ENCODE measurements around the gene FIGNL2.

DNA sequence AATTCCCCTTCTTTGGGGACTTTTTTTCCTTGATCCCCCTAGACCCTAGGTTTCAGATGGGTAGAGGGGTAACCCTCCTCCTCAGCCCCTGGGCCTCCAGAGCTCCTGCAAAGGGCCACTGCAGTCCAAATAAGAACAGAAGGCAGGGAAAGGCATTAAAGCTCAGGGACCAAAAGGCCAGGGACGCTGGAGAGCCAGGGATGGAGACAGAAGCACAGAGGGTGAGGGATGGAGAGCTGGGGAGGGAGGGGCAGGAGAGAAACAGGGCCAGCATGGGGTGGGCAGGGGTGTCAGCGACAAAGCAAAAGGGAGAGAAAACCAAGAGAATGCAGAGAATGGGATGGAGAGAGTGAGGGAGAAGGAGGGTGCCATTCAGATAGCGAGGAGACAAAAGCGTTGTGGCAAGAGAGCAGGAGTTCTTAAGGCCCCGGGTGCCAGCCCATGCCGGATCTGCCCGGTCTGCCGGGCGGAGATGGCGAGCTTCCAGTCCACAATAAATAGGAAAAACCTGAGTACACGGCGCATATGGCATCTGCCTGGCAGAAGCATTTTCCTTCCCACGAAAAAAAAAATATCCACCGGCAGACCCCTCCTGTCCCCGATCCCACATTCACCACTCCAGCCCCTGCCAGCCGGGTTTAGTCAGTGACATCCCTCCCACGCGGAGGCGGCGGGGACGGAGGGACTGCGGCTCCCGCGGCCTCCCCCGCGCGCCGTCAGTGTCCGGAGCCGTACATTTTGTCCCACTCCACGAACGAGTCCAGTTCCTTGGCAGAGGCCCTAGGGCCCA is 28.6 kb downstream of the FIGNL2 start:
- TF ChIP-seq, protein P1, sequence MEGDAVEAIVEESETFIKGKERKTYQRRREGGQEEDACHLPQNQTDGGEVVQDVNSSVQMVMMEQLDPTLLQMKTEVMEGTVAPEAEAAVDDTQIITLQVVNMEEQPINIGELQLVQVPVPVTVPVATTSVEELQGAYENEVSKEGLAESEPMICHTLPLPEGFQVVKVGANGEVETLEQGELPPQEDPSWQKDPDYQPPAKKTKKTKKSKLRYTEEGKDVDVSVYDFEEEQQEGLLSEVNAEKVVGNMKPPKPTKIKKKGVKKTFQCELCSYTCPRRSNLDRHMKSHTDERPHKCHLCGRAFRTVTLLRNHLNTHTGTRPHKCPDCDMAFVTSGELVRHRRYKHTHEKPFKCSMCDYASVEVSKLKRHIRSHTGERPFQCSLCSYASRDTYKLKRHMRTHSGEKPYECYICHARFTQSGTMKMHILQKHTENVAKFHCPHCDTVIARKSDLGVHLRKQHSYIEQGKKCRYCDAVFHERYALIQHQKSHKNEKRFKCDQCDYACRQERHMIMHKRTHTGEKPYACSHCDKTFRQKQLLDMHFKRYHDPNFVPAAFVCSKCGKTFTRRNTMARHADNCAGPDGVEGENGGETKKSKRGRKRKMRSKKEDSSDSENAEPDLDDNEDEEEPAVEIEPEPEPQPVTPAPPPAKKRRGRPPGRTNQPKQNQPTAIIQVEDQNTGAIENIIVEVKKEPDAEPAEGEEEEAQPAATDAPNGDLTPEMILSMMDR (IDR thresholded peaks at IDR 0.05; ENCODE audit: low read depth, low read length), result no peak
- TF ChIP-seq EZH2phosphoT487 (IDR thresholded peaks at IDR 0.05; ENCODE audit: low read depth), result no peak
